NCI-H460 (cell line): Measurements from ENCODE around the gene TMSB4X. TPM values are rescaled to one million over a fixed set of nuclear protein-coding genes. Genes with fewer than 3 reads are reported as not detected.

ENCODE experiments used
- DNase-seq: peaks from one replicate; pipeline ENCODE4 v3.0.0-alpha.2; 2016; ENCODE audit warnings: low read depth; ENCODE audit errors: extremely low read depth
- total RNA-seq: library from RNA; depleted of rRNA; stranded (reverse); fragments of >200 nt; shearing (Covaris generic); gene quantifications from 2 replicates; pipeline ENCODE4 v1.2.3, GENCODE V29; 2014

TMSB4X gene
- total RNA-seq, 1 experiment from 2014 or later = 1,028 TPM

DNA sequence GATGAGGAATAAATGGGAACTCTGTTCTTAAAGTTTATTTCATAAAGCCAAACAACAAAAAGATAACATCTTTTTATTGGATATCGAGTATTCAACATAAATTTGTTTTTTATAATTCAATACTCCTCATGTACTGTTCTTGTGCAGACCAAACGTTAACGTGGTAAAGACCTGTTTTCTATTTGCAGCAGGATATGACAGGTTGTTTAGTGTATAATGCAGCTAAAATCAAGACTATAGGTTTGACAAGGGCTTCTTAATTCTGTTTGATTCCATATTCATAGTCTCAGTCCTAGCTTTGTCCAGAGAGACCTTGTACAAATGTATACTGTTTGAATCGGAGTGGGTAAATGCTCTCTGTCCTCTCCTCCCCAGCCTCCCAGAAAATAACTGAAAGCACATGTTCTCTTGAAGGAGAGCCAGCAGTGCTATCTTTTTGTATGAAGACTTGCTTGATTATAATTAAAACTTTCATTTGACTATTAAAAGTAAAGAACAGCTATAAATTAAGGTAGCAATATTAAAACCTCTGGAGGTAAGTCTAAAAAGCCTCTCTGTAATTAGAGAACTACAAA lies 17.7 kb downstream of the TMSB4X start:
- no peak for DNase-seq

DNA sequence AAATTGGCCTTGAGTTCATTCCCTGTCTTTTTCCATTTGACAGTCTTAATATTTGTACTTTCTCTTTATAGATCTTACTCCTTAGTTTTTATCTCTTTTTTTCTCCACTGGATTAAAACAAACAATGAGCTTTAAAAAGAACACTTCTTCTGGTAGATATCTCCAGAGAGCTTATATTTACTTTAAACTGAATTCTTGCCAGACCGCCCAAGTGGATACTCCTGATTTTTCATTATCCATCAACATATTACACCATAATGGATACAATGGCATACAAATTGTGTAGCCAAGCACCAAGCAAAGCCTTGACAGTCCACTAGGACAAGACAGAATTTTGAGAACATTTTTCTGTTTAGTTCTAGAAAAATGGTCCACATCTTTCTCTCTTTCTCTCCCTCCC lies 18.9 kb downstream of the TMSB4X start:
- DNase-seq = no peak

DNA sequence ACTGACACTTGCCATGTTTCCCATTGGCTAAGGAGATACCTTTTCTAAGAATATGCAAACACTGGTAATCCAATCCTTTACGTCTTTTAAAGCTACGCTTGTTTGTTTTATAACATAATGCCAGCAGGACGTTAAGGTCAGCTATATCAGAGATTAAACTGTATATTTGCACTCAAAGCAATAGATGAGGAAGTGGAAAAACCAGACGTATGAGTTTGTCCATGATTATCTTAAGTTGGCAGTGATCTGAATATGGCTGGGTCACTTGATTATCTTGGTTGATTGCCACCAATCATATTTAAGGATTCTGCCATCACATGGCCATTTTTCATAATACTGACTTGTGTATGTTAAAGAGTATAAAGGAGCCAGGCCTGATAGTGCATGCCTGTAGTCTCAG lies 19.4 kb downstream of the TMSB4X start:
- no peak for DNase-seq

DNA sequence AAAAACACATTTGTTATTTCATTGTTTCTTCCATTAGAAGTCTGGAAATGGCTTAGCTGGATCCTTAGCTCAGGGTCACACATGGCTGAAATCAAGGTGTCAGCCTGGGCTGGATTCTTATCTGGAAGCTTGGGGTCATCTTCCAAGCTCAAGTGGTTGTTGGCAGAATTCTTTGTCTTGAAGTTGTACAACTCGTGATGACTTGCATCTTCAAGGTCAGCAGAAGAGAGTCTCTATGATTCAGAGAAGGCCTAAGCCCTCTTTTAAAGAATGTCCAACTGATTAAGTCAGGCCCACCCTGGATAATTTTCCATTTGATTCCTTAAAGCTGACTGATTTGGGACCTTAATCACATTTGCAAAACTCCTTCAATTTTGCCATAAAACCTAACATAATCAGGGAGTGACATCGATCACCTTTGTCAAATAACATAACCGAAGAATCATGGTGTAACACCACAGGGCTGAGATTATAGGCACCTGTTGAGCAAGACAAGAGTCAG lies 22.1 kb downstream of the TMSB4X start:
- no peak for DNase-seq

DNA sequence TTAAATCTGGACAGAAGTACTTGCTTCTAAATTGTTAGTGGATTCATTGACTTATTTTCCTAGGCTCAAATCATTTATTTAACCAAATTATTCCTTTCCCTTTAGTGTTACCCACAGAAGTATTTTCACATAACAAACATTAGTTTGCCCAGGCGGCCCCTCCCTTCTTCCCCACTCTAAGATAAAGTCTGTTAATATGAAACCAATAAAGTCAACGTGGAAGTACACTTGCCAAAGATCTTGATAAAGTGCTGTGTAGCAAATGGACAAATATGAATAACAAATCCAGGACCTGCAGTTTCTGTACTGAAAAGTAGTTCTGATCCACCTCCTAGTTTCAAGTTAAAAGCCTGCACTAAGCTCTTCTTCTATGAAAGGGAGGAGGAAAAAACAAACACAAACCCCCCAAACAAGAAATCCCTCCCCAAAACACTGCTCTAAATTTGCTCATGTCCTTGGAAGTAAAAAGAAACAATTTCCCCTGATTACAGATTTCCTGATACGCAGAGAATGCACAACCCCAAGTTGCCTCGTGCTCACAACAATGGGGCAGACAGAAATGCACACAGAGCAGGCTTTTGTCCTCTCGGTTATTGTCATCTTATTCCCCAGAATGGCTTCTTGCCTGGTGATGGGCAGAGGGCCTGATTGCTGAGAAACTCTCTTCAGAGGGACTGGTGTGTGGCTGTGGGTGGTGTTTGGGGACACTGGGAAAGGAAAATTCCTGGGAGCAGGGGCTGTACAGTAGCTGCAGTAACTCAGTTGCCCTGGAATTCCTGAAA lies 23.2 kb downstream of the TMSB4X start:
- DNase-seq = no peak

DNA sequence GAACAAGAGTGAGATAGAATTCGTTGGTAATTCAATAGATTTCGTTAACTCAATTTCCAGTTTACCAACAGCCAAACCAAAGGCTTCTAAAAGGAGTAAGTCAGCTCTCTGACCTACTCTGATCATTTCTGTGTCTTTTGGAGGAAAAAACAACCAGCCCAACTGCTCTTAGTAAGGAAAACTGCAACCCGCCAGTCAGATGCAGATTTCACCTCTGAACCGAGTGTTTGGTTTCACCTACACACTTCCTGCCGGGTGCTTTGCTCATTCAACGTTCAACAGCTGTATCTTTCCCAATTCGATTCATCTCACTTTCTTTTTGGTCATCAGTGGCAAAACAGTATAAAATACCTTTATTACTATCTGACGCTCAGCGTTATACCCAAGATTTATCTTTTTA lies 24.5 kb downstream of the TMSB4X start:
- no peak for DNase-seq

DNA sequence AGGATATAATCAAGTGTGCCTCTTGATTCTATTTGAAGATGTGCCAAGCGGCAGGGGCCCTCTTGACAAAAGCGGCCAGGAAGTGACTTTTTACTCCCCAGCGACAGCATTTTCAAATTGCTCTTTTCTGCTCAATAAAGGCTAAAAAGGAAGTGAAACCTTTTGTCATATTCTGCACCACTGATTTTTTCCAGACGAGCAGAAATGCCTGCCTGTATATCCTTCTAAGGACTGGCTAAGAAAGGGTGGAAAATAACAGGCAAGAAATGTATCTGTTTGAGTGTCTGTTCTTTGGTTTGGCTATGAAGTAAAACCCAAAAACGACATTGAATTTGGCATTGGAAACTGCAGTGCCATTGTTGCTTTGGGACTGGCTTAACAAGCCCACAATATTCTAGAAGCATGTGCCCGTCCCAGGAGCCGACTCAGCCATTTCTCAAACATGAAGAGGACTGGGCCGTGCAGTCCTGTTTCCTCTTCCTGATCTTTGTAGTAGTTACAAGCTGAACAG lies 25.4 kb downstream of the TMSB4X start:
- DNase-seq = no peak

DNA sequence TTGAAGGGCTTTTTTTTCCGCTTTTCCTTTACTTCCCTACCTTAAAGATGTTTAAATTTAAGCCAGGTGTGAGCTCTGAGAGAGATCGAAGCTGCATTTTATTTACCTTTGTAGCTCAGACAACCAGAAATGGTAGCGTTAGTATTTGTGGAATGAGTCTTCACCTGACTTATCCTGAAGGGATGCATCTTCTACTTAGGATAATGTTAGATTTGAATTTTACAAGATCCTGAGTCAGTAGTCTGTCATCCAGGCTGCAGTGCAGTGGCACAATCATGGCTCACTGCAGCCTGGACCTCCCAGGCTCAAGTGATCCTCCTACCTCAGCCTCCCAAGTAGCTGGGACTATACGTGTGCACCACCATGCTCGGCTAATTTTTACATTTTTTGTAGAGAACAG lies 26.2 kb downstream of the TMSB4X start:
- DNase-seq = no peak

DNA sequence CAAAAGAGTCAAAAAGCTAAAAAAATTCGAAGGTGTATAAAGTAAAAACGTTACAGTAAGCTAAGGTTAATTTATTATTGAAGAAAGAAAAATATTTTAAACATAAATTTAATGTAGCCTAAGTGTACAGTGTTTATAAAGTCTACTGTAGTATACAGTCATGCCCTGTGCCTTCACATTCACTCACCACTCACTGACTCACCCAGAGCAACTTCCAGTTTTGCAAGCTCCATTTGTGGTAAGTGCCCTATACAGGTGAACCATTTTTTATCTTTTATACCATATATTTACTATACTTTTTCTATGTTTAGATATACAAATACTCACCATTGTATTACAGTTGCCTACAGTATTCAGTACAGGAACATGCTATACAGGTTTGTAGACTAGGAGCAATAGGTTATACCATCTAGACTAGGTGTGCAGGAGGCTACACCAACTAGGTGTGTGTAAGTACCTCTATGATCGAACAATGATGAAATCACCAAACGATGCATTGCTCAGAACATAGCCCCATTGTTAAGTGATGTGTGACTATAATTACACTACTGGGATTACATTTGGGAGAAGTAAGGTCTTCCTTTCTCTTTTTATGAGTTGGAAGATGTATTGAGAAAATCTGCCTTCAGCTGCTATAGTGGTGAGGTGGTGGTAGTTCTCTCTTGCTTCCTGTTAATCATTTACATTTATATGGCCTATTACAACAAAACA lies 27.2 kb downstream of the TMSB4X start:
- no peak for DNase-seq

DNA sequence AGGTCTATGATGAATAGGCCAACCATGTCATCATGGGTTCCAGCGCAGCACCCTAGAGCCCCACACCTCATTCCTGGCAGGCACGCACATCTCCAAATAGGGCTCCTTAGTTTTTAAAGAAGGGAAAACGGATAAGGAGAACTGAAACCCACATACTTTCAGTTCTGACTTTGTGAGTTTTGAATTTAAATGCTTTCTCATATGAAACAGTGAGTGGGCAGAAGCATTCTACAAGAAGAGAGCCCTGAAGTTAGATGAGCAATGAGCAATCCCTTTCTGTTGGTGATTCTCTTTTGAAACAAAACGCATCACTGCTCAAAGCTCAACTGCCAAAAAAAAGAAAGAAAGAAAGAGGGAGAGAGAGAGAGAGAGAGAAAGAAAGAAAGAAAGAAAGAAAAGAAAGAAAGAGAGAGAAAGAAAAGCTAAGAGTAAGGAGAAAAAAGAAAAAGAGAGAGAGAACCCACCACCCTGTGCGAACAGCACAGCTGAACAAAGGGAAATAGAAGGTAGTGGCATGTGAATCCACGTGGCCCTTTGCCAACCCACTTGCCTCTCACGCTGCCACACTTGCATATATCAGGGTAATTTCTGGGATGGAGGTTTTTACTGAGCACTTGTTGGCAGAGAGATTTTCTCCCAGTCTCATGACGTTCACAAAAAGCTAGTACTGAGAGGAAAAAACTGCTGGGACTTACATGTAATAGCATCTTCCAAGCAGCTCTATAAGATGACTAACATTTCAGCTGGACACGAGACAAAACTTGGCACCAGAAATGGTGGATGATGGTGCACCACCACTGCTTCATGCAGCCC lies 31.0 kb downstream of the TMSB4X start:
- no peak for DNase-seq

DNA sequence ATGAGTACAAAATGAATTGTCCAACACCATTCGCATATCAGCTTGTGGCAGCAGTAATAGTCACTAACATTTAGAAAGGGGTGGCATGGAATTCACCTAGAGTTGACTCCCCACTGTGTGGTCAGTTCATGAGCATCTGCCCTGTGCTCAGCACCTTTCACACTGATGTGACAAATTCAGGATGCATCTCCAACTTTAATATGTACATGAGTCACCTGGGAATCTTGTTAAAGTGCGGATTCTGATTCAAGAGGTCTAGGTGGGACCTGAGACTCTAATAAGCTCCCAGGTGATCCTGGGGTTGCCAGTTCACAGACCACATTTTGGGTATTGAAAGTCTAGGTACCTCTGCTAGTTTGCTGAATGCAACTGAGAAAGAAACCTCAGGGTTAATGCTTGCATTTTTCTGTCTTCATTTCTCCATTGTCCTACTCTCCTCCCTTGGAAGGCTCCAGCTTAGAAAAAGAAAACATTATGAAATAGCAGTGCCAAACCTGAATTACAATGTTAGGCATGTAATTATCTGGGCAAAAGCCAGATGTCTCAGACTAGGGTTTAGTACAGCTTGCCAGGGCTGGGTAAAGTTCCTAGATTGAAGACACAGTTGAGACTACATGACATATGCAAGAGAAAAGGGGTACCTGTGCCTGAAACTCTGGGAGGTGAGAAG lies 32.7 kb downstream of the TMSB4X start:
- no peak for DNase-seq

DNA sequence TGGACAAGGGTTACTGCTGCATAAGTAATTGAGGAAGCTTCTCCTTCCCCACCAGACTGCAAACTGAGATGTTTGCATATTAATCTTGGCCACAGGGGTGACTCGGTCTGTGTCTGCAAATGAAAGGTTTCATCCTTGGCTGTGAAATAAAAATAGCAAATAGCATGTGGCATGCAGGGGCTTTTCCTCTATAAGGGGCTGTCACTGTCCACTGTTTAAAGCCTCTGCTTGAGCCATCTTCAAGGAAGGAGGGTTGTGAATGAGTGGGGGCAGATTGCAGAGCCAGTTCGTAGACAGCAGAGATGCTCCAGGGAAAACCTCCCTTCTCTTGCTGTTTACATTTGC lies 33.3 kb downstream of the TMSB4X start:
- DNase-seq = no peak

DNA sequence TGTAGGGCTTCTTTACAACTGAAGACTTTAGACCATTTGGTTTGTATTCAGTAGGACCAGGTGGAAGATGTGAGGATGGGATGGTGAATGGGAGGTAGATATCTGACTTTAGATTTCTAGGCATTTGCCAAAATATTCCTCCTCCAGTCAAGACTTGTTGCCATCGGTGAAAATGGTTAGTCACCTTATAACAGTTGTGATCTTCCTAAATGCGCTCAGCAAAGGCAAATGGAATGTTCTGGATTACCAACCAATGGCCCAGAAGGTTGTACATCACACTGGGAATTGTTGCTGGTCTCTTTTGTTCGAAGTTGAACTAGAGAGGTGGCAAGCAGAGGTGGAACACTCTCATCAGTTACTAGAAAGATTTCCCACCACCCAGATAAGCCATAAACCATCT lies 33.9 kb downstream of the TMSB4X start:
- DNase-seq = no peak

DNA sequence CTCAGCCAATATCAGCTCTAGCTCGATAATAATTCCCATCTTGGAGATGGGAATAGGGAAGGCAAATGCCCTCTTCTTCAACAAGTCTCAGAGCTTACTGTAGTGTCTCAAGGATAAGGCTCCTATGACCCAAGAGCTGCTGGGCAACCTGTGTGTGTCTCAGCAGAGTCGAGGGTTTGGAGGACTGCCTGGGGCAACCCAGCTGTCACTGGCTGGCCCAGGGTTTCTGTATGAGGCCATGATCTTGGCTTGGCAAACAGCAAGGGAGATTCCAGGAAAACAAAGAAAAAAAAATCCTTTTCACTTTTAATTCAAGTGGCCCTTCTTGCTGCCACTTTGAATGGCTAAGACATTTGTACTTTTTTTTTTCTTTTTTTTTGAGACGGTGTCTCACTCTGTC lies 34.4 kb downstream of the TMSB4X start:
- no peak for DNase-seq

DNA sequence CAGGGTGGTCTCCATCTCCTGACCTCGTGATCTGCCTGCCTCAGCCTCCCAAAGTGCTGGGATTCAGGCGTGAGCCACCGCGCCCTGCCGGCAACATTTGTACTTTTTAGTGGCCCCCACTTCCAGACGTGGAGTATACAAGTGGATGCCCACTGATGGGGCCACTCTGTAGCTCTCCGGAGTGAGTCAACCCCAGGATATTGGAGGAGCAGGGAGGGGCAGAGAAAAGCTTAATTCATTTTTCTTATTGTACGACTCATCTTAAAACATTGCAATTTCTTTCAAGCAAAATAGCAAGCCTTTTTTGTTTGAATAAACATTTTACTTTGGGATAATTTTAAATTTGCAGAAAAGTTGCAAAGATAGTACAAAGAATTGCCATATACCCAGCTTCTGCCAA lies 34.9 kb downstream of the TMSB4X start:
- DNase-seq = no peak

DNA sequence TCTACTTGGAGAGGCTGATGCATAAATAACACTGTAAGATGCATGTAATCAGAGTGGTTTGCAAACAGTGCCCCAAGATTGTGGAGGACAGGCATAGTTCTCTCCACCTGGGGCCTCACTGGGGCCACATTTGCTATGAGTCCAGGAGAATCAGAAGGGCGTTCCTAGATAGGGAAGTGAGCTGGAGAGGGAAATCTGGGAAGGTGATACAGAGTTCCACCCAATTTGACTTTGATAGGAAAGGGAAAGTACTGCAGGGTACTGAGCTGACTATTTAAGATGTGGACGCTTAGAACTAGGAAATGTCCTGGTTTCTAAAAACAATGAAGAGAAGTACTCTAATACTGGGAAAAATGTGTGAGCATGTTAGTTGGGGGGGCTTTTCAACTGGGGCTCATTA lies 35.6 kb downstream of the TMSB4X start:
- no peak for DNase-seq

DNA sequence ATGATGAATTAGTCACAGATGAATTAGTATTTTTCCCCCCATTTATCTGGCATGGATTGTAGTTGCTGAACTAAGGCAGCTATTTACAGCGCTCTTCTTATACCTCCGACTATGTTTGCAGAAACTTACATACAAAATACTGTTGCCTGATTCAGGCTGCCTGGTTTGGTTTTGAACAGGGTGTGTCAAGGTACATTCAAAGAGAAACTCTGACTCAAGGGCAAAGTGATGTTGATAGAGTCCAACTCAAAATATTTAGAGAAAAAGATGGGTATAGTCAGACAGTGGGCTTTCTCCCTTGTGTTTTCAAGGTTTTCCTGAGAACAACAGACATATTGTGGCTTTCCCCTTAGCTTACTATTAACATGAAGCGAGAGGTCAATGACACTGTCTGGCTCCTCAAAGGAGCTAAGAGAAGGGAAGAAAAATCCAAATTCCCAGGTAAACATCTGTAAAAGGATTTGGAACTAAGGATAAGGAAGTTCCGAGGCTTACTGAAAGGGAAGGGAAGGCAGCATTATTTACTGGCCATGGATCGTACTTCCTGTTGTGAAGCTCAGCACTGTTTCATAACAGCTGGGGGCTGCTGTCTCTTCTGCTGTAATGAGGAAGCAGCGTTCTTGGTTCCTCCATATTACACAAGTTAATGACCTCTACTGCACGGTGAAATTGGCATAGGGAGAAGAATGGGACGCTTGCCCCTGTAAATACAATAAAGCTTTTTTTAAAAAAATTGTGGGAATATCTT lies 38.6 kb downstream of the TMSB4X start:
- no peak for DNase-seq

DNA sequence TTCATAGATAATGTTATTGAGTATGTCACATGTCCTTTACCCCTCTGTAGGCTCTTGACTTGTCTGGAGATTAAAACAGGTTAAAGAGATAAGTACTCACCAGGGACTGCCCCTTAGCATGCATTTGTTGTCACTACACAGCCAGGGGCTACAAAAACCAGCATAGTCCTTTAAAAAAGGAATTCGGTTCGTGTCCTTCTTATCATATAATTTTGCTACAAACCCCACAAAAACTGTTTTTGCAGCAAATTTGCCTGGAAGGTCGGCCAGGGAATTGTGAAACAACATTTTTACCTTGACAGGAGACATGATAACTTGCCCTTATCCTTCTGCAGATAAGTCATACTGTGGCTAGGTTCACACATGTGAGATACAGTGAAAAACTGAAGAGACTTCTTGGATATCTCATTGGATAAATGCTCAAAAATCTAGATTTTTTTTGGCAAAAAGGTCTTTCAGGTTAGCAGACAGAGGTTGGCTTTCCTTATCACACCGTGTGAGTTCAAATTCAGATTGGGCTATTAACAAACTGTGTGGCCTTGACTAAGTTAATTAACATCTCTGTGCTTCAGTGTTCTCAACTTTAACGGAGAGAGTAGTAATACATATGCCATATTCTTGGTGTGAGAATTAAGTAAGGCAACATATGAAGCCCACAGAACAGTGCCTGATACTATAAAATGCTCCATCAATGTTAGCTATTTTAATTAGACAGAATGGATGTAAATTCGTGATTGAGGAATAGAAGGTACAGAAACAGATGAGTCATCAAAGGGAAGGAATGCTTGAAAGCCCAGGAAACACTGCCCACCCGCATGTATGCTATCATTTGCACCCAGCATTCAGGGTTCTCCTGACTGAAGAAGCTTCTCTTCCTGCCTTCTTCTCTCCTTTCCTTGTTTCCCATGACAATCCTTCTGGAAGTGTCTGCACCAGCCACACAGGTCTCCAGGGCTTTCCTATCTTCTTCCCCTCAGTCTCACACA lies 39.5 kb downstream of the TMSB4X start:
- DNase-seq = no peak
